HG02798 (cell line): ENCODE data around the gene LRRC8C.
"Not testable (repeated sequence)": the region's sequence is repeated elsewhere in the genome, so short reads cannot be mapped to it uniquely, and the experiment has no call there.

Source experiments
- ATAC-seq: cut with Tn5 transposase; IDR thresholded peaks from one replicate; pipeline ENCODE4 v1.9.1; 2021; ENCODE audit warnings: mild to moderate bottlenecking; ENCODE audit not compliant: unreplicated experiment, poor library complexity

LRRC8C gene

GRCh38 chr1:89698624-89699023, 65.7 kb downstream of the LRRC8C start:
- no peak for ATAC-seq

- no peak for ATAC-seq
These were observed 66.6 kb downstream of the LRRC8C start for GRCh38 chr1:89699451-89699986.

GRCh38 chr1:89701746-89702241, 68.9 kb downstream of the LRRC8C start:
- ATAC-seq = no peak

- no peak for ATAC-seq
These were observed 69.7 kb downstream of the LRRC8C start for GRCh38 chr1:89702520-89703045.

GRCh38 chr1:89703469-89703868, 70.5 kb downstream of the LRRC8C start:
- ATAC-seq = no peak

GRCh38 chr1:89704014-89704413, 71.1 kb downstream of the LRRC8C start:
- no peak for ATAC-seq

- not testable (repeated sequence) for ATAC-seq
These were observed 72.0 kb downstream of the LRRC8C start for GRCh38 chr1:89704885-89705284.

GRCh38 chr1:89705901-89706699, 73.2 kb downstream of the LRRC8C start:
- peak; percentile 86 for ATAC-seq

- ATAC-seq = peak; percentile 35
These were observed 73.7 kb downstream of the LRRC8C start for GRCh38 chr1:89706700-89707012.

GRCh38 chr1:89708751-89709375, 75.9 kb downstream of the LRRC8C start:
- no peak for ATAC-seq

- no peak for ATAC-seq
These were observed 77.7 kb downstream of the LRRC8C start for GRCh38 chr1:89710498-89711139.

- ATAC-seq = no peak
These were observed 78.3 kb downstream of the LRRC8C start for GRCh38 chr1:89711140-89711778.

GRCh38 chr1:89712420-89712819, 79.5 kb downstream of the LRRC8C start:
- ATAC-seq = no peak

GRCh38 chr1:89715677-89716076, 82.8 kb downstream of the LRRC8C start:
- no peak for ATAC-seq

GRCh38 chr1:89719502-89720306, 86.8 kb downstream of the LRRC8C start:
- ATAC-seq = peak; percentile 85

- no peak for ATAC-seq
These were observed 87.9 kb downstream of the LRRC8C start for GRCh38 chr1:89720839-89721238.

GRCh38 chr1:89721351-89721750, 88.4 kb downstream of the LRRC8C start:
- ATAC-seq = no peak

GRCh38 chr1:89723144-89723543, 90.2 kb downstream of the LRRC8C start:
- ATAC-seq = no peak

GRCh38 chr1:89723863-89724262, 90.9 kb downstream of the LRRC8C start:
- ATAC-seq = no peak
